Left lung (tissue), 14 donors: ENCODE data around the gene PLXNB1. TPM values are rescaled to one million over a fixed set of nuclear protein-coding genes. Genes with fewer than 3 reads are reported as not detected.

ENCODE experiments used
- ATAC-seq: fragments of 200-7000 bp; cut with Tn5 transposase; one replicate; pipeline ENCODE4 v1.9.1; 2020; ENCODE audit warnings: moderate library complexity
- DNase-seq, 4 donors: peaks; one replicate each; pipeline ENCODE4 v3.0.0-alpha.2; 2013 to 2020
- H3K27ac ChIP-seq, 2 donors: fragments of 200-600 bp; sonication (generic) in 1 of 2; one replicate each; pipeline versions ENCODE4 v1.5.0 to v1.8.0; 2020 to 2021
- H3K27me3 ChIP-seq, 2 donors: fragments of 200-600 bp; sonication (generic) in 1 of 2; one replicate each; pipeline versions ENCODE4 v1.5.0 to v1.8.0; 2020 to 2021
- H3K36me3 ChIP-seq, 2 donors: fragments of 200-600 bp; sonication (generic) in 1 of 2; one replicate each; pipeline versions ENCODE4 v1.5.0 to v1.8.0; 2020 to 2021
- H3K4me1 ChIP-seq, 2 donors: fragments of 200-600 bp; one replicate each; pipeline ENCODE4 v1.8.0; 2021
- H3K4me3 ChIP-seq, 2 donors: fragments of 200-600 bp; sonication (generic) in 1 of 2; one replicate each; pipeline versions ENCODE4 v1.5.0 to v1.8.0; 2020 to 2021; ENCODE audit warnings: mild to moderate bottlenecking in 1 of 2
- H3K9me3 ChIP-seq, 2 donors: fragments of 200-600 bp; sonication (generic) in 1 of 2; one replicate each; pipeline versions ENCODE4 v1.5.0 to v1.8.0; 2020 to 2021
- intact Hi-C, 2 donors: fragments of 100-400 bp; cut with DNase I; formaldehyde crosslinking; loops; one replicate each; pipeline versions ENCODE4 v1.11.2 to v1.14.2; 2022
- long read RNA-seq, 12 donors: library from polyadenylated mRNA in 2 of 12; unstranded in 2 of 12; transcript quantifications; one replicate each; pipeline ENCODE4 v2.0.0 and lab custom pipeline, GENCODE V29; 2019 to 2026
- polyA plus RNA-seq, 6 donors: library from polyadenylated mRNA; unstranded; fragments of 120-200 nt; gene quantifications; one replicate each; pipeline ENCODE4 v1.2.1, GENCODE V29; 2013; ENCODE audit not compliant: insufficient read length in 6 of 6
- total RNA-seq, 2 donors: library from RNA; stranded (reverse); fragmentation: NEBNext Ultra II Directional; extraction: Animal tissue kit (Norgen Biotek cat#: 25700); gene quantifications; one replicate each; pipeline ENCODE4 v1.2.1, GENCODE V29; 2021
- TF ChIP-seq, protein P1 (sequence below), 2 donors: fragments of 200-600 bp; sonication (generic) in 1 of 2; IDR thresholded peaks; one replicate each; pipeline versions ENCODE4 v1.5.0 to v1.8.0; 2021; ENCODE audit warnings: antibody characterized with exemption in 2 of 2
- donor health status: DM: no; HTN: yes; CAD: no.
- donor health status: DM: no; HTN: no; CAD: no.

PLXNB1 gene, protein sequence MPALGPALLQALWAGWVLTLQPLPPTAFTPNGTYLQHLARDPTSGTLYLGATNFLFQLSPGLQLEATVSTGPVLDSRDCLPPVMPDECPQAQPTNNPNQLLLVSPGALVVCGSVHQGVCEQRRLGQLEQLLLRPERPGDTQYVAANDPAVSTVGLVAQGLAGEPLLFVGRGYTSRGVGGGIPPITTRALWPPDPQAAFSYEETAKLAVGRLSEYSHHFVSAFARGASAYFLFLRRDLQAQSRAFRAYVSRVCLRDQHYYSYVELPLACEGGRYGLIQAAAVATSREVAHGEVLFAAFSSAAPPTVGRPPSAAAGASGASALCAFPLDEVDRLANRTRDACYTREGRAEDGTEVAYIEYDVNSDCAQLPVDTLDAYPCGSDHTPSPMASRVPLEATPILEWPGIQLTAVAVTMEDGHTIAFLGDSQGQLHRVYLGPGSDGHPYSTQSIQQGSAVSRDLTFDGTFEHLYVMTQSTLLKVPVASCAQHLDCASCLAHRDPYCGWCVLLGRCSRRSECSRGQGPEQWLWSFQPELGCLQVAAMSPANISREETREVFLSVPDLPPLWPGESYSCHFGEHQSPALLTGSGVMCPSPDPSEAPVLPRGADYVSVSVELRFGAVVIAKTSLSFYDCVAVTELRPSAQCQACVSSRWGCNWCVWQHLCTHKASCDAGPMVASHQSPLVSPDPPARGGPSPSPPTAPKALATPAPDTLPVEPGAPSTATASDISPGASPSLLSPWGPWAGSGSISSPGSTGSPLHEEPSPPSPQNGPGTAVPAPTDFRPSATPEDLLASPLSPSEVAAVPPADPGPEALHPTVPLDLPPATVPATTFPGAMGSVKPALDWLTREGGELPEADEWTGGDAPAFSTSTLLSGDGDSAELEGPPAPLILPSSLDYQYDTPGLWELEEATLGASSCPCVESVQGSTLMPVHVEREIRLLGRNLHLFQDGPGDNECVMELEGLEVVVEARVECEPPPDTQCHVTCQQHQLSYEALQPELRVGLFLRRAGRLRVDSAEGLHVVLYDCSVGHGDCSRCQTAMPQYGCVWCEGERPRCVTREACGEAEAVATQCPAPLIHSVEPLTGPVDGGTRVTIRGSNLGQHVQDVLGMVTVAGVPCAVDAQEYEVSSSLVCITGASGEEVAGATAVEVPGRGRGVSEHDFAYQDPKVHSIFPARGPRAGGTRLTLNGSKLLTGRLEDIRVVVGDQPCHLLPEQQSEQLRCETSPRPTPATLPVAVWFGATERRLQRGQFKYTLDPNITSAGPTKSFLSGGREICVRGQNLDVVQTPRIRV (N-terminal part only)
- total RNA-seq (100 to 1,000 TPM in 1 of 2 donors, 10 to 100 TPM in 1; 65.0 to 128 TPM), polyA plus RNA-seq (100 to 1,000 TPM in 4 of 6 donors, 10 to 100 TPM in 2; 89.0 to 161 (median 109) TPM)
- long read RNA-seq, donor 1, partial matches to known transcripts = 63 of 67 reads
- long read RNA-seq, donor 1, other reads (novel, unspliced or antisense) = 0 of 67 reads
- long read RNA-seq, donor 2, partial matches to known transcripts = 1,474 of 1,537 reads
- long read RNA-seq, donor 2, other reads (novel, unspliced or antisense) = 61 of 1,537 reads
- long read RNA-seq, donor 3, full-length matches to known transcripts = 2 of 2 reads
- long read RNA-seq, donor 3, partial matches to known transcripts = 0 of 2 reads
- long read RNA-seq, donor 3, other reads (novel, unspliced or antisense) = 0 of 2 reads
- long read RNA-seq, donor 4, partial matches to known transcripts = 3 of 4 reads
- long read RNA-seq, donor 4, other reads (novel, unspliced or antisense) = 1 of 4 reads
- long read RNA-seq, donor 5 = 0 reads
- long read RNA-seq, donor 6, partial matches to known transcripts = 24 of 24 reads
- long read RNA-seq, donor 6, other reads (novel, unspliced or antisense) = 0 of 24 reads
- long read RNA-seq, donor 7, full-length matches to known transcripts = 3 of 3 reads
- long read RNA-seq, donor 7, partial matches to known transcripts = 0 of 3 reads
- long read RNA-seq, donor 7, other reads (novel, unspliced or antisense) = 0 of 3 reads
- long read RNA-seq, donor 8, partial matches to known transcripts = 0 of 1 reads
- long read RNA-seq, donor 8, other reads (novel, unspliced or antisense) = 0 of 1 reads
- long read RNA-seq, donor 9 = 0 reads
- long read RNA-seq, donor 10, partial matches to known transcripts = 4 of 7 reads
- long read RNA-seq, donor 10, other reads (novel, unspliced or antisense) = 3 of 7 reads
- long read RNA-seq, donor 11 = 0 reads
- long read RNA-seq, donor 12, partial matches to known transcripts = 222 of 960 reads
- long read RNA-seq, donor 12, other reads (novel, unspliced or antisense) = 736 of 960 reads

DNA sequence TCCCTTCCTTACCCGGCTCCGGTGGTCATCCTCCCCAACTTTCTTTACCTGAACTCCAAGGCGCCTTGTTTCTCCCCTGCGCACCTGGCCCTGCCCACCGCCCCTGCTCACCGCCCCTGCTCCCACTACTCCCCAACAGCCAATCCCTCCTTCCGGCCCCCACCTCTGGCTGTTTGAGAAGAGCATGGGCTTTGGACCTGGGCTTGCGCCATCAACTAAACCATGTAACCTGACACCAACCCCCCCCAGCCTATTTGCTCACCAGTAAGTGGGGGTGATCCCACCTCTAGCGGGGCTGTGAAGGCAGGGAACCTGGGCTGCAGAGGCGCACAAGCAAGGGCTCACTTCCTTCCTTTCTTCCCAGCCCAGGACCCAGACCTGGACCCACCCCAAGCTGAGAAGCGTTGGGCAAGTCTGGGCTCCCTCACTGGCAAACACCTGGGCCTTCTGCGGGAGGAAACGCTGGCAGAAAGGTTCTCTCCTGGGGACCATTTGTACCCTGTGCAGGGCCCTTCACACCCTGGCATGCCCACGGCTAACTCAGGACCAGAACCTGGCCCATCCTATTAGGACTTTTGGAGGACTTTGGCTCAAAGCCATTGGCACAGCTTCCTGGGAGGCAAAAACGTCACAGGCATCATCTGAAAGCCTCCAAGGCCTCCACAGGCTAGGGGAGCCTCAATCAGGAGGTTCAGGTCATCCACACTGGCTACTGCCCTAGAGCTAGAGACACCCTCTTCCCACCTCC lies at the start of gene PLXNB1:
Gene PLXNB1, minus strand, starts transcription at position 127 of the 748 bp plus-strand sequence. CDS start 5,475 bp downstream, outside the sequence.
- ATAC-seq (peak; percentile 68), DNase-seq (peak in 3 of 4 donors; percentile 67 to 92 (median 87))
- H3K9me3 ChIP-seq = no peaks in the 10 kb centered on the region
- peak within 1 kb of the TSS; percentile 67 to 68 for H3K4me3 ChIP-seq
- H3K4me1 ChIP-seq = peaks cover 36 to 45% of the 10 kb centered on the region in 2 donors
- TF ChIP-seq, protein P1, sequence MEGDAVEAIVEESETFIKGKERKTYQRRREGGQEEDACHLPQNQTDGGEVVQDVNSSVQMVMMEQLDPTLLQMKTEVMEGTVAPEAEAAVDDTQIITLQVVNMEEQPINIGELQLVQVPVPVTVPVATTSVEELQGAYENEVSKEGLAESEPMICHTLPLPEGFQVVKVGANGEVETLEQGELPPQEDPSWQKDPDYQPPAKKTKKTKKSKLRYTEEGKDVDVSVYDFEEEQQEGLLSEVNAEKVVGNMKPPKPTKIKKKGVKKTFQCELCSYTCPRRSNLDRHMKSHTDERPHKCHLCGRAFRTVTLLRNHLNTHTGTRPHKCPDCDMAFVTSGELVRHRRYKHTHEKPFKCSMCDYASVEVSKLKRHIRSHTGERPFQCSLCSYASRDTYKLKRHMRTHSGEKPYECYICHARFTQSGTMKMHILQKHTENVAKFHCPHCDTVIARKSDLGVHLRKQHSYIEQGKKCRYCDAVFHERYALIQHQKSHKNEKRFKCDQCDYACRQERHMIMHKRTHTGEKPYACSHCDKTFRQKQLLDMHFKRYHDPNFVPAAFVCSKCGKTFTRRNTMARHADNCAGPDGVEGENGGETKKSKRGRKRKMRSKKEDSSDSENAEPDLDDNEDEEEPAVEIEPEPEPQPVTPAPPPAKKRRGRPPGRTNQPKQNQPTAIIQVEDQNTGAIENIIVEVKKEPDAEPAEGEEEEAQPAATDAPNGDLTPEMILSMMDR (IDR thresholded peaks at IDR 0.05) = no peak
- peak within 1 kb of the TSS; percentile 77 to 87 for H3K27ac ChIP-seq
- intact Hi-C loops = no loop called here
- peaks cover 0 to 18% of the 10 kb centered on the region in 2 donors for H3K36me3 ChIP-seq
- peaks cover 0 to 14% of the 10 kb centered on the region in 2 donors for H3K27me3 ChIP-seq

DNA sequence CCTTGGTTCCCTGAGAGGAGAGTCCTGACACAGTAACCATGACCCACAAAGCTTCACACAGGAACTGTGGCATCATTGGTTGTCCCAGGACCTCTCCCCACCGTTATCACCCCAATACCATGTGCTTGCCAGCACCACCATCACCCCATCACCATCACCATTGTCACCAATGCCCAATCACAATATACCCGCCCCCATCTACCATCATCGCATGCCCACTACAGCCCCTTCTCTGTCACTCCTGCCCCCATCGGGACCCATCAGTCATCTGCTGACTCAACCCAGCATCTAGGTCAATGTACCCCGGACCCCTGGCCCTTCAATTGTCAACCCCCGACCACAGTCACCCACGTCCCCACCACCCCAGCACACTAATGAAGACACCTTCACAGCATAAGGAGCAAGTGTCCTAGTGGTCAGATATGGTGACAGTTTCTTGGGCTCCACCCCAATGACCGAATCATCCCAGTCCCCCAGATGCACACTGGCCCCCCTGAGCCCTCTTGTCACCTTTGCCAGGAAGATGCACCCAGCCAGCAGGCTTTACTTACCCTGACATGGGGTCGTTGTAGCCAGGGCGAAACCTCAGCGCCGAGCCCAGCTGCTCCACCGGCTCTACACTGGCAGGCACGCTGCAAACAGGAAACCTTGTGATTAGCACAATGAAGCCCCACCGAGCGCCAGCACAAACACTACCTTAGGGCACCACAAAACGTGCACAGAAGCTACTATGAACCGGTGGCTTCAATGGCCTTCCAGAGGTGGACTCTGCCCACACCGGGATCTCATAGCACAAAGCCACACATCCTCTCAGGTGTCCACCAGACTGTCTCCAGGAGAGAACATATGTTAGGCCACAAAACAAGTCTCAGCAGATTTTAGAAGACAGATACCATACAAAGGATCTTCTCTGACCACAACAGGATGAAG lies 49.0 kb upstream of the PLXNB1 start:
- ATAC-seq (no peak), DNase-seq (no peak)
- TF ChIP-seq, protein P1 (IDR thresholded peaks at IDR 0.05) = no peak
- Histone ChIP-seq H3K27me3 (no peaks in the 10 kb centered on the region), H3K4me1 (peaks cover 0 to 9% of the 10 kb centered on the region in 2 donors), H3K27ac (peak overlapping the region in 1 of 2 donors; percentile 23), H3K9me3 (no peaks in the 10 kb centered on the region), H3K4me3 (no peak overlapping the region), H3K36me3 (peaks cover 0 to 36% of the 10 kb centered on the region in 2 donors)
- intact Hi-C loops = no loop called here

DNA sequence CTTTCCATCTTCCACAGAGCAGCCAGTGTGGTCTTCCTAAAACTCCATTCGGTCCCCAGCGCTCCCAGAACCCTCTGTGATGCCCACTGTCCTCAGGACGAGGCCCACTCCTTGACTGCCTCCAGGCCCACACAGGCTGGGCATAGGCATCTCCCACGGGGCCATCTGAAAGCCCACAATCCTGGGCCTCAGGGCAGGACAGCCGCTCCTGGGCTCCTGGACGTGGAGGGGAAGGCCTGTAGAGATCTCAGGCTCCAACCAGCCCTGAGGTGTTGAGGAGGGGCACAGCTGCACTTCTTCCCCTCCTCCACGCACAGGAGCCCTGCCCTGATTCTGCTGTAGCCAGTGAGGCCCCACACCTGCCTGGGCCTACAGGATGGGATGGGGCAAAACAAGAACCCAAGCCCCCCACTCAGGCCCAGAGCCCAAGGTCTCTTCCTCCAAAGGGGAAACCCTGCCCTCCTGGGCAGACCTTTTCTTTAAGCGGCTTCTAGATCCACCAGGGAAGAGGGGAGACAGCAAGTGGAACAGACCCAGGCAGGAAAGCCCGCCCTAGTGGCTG lies 48.2 kb upstream of the PLXNB1 start:
- Histone ChIP-seq H3K27ac (peak overlapping the region in 1 of 2 donors; percentile 23), H3K36me3 (peaks cover 0 to 36% of the 10 kb centered on the region in 2 donors), H3K27me3 (no peaks in the 10 kb centered on the region), H3K4me3 (no peak overlapping the region), H3K9me3 (no peaks in the 10 kb centered on the region), H3K4me1 (peaks cover 5 to 18% of the 10 kb centered on the region in 2 donors)
- intact Hi-C loops = no loop called here
- TF ChIP-seq, protein P1 (IDR thresholded peaks at IDR 0.05) = no peak
- DNase-seq (no peak), ATAC-seq (no peak)
